GM23338 (cell line): Measurements from ENCODE around the gene CSKMT.

ENCODE experiments used
- CTCF ChIP-seq, 2 experiments: fragments of 200-600 bp in 1 of 2; sonication (generic) in 1 of 2; conservative IDR thresholded peaks; 2 replicates each; pipeline versions ENCODE4 v1.5.1 to v1.6.1; 2016 to 2017; ENCODE audit warnings: antibody characterized with exemption in 2 of 2, low read depth in 2 of 2, mild to moderate bottlenecking in 2 of 2, moderate library complexity in 1 of 2
- EZH2 ChIP-seq: fragments of 200-600 bp; sonication (generic); IDR thresholded peaks from one replicate; pipeline ENCODE4 v1.8.0; 2017; ENCODE audit warnings: antibody characterized with exemption, mild to moderate bottlenecking, low read depth; ENCODE audit not compliant: unreplicated experiment
- STAT1 ChIP-seq: IDR thresholded peaks from one replicate; pipeline ENCODE4 v1.6.1; 2016; ENCODE audit warnings: antibody characterized with exemption; ENCODE audit not compliant: unreplicated experiment
- ZNF114 ChIP-seq: fragments of 250-450 bp; sonication (Bioruptor Pico); IDR thresholded peaks from 2 replicates; pipeline ENCODE4 v1.5.0; 2020; ENCODE audit warnings: mild to moderate bottlenecking, moderate library complexity
- ZNF462 ChIP-seq: fragments of 250-450 bp; sonication (Bioruptor Pico); IDR thresholded peaks from 2 replicates; pipeline ENCODE4 v1.5.0; 2020; ENCODE audit warnings: mild to moderate bottlenecking, moderate library complexity

- TF ChIP-seq CTCF (conservative IDR thresholded peaks at IDR 0.05; ENCODE audit: low read depth in 2 of 2): no peak
- no peak for TF ChIP-seq EZH2
- no peak for TF ChIP-seq STAT1
- no peak for TF ChIP-seq ZNF114 (CRISPR knock-in tag)
- no peak for TF ChIP-seq ZNF462 (CRISPR knock-in tag)
Measured at GRCh38 chr11:62716206-62716605, 51.1 kb downstream of the CSKMT start.
